ENCODE measurements around the gene LIN28A. TPM values are rescaled to one million over a fixed set of nuclear protein-coding genes. Genes with fewer than 3 reads are reported as not detected.

Gene LIN28A
- total RNA-seq, 1 experiment from 2014 or later = 0.15 TPM

GRCh38 chr1:26403656-26404055, 7.0 kb upstream of the LIN28A start:
- no peak for TF ChIP-seq EZH2 (IDR thresholded peaks at IDR 0.05; ENCODE audit: borderline replicate concordance, low read depth, low read length, poor library complexity, severe bottlenecking)
- TF ChIP-seq CTCF (conservative IDR thresholded peaks at IDR 0.05; ENCODE audit: low read depth, low read length) = no peak
- no peaks in the 10 kb centered on the region for H3K4me1 ChIP-seq (ENCODE audit: insufficient read depth, low read length, poor library complexity, severe bottlenecking)
- POLR2A ChIA-PET (ENCODE audit: low non-redundant PET) = no interaction called here
- BruUV-seq (replicated peaks) = no TSS peak
- no peaks in the 10 kb centered on the region for H3K9me3 ChIP-seq (ENCODE audit: low read depth, low read length, poor library complexity, severe bottlenecking)
- no peak overlapping the region for H3K27ac ChIP-seq (ENCODE audit: low read depth, low read length, poor library complexity, severe bottlenecking)
- CTCF ChIA-PET = no interaction called here
- peaks cover 36% of the 10 kb centered on the region for H3K27me3 ChIP-seq (replicated peaks; ENCODE audit: insufficient read depth, low read depth, low read length, poor library complexity)
- H3K36me3 ChIP-seq (ENCODE audit: insufficient read depth, low read length, poor library complexity, severe bottlenecking) = no peaks in the 10 kb centered on the region
- DNase-seq (ENCODE audit: low spot score) = no peak
- intact Hi-C loops (cut with micrococcal nuclease; ENCODE audit: unreplicated experiment) = no loop called here
- no peak overlapping the region for H3K4me3 ChIP-seq (ENCODE audit: low read depth, low read length, poor library complexity, severe bottlenecking)

GRCh38 chr1:26404641-26405040, 6.0 kb upstream of the LIN28A start:
- Histone ChIP-seq H3K4me3 (ENCODE audit: low read depth, low read length, poor library complexity, severe bottlenecking) (no peak overlapping the region), H3K27me3 (replicated peaks; ENCODE audit: insufficient read depth, low read depth, low read length, poor library complexity) (peaks cover 46% of the 10 kb centered on the region), H3K27ac (ENCODE audit: low read depth, low read length, poor library complexity, severe bottlenecking) (no peak overlapping the region), H3K4me1 (ENCODE audit: insufficient read depth, low read length, poor library complexity, severe bottlenecking) (no peaks in the 10 kb centered on the region), H3K9me3 (ENCODE audit: low read depth, low read length, poor library complexity, severe bottlenecking) (no peaks in the 10 kb centered on the region), H3K36me3 (ENCODE audit: insufficient read depth, low read length, poor library complexity, severe bottlenecking) (no peaks in the 10 kb centered on the region)
- DNase-seq (ENCODE audit: low spot score) = no peak
- CTCF ChIA-PET = no interaction called here
- no TSS peak for BruUV-seq (replicated peaks)
- POLR2A ChIA-PET (ENCODE audit: low non-redundant PET) = no interaction called here
- intact Hi-C loops (cut with micrococcal nuclease; ENCODE audit: unreplicated experiment) = no loop called here
- TF ChIP-seq CTCF (conservative IDR thresholded peaks at IDR 0.05; ENCODE audit: low read depth, low read length) = no peak
- TF ChIP-seq EZH2 (IDR thresholded peaks at IDR 0.05; ENCODE audit: borderline replicate concordance, low read depth, low read length, poor library complexity, severe bottlenecking) = no peak

- Histone ChIP-seq H3K27me3 (replicated peaks; ENCODE audit: insufficient read depth, low read depth, low read length, poor library complexity) (peaks cover 54% of the 10 kb centered on the region), H3K4me1 (ENCODE audit: insufficient read depth, low read length, poor library complexity, severe bottlenecking) (no peaks in the 10 kb centered on the region), H3K27ac (ENCODE audit: low read depth, low read length, poor library complexity, severe bottlenecking) (no peak overlapping the region), H3K9me3 (ENCODE audit: low read depth, low read length, poor library complexity, severe bottlenecking) (no peaks in the 10 kb centered on the region), H3K4me3 (ENCODE audit: low read depth, low read length, poor library complexity, severe bottlenecking) (no peak overlapping the region), H3K36me3 (ENCODE audit: insufficient read depth, low read length, poor library complexity, severe bottlenecking) (no peaks in the 10 kb centered on the region)
- POLR2A ChIA-PET (ENCODE audit: low non-redundant PET) = no interaction called here
- no TSS peak for BruUV-seq (replicated peaks)
- CTCF ChIA-PET = no interaction called here
- DNase-seq (ENCODE audit: low spot score) = no peak
- intact Hi-C loops (cut with micrococcal nuclease; ENCODE audit: unreplicated experiment) = no loop called here
- TF ChIP-seq EZH2 (IDR thresholded peaks at IDR 0.05; ENCODE audit: borderline replicate concordance, low read depth, low read length, poor library complexity, severe bottlenecking) = no peak
- TF ChIP-seq CTCF (conservative IDR thresholded peaks at IDR 0.05; ENCODE audit: low read depth, low read length) = no peak
Measured at GRCh38 chr1:26405281-26405915, 5.2 kb upstream of the LIN28A start.
